ENCODE data around the gene MYPOP.

Gene MYPOP

GRCh38 chr19:45917421-45918091, 15.1 kb upstream of the MYPOP start:
- no peak for TF ChIP-seq CTCF (IDR thresholded peaks at IDR 0.05; ENCODE audit: borderline replicate concordance, extremely low read depth, low read length, poor library complexity, severe bottlenecking)
- TF ChIP-seq EZH2 (IDR thresholded peaks at IDR 0.05; ENCODE audit: borderline replicate concordance, low read depth, low read length, severe bottlenecking) = no peak
- H3K27ac ChIP-seq (ENCODE audit: low read length) = no peak overlapping the region
- ATAC-seq (ENCODE audit: insufficient read depth, low read depth) = peak; percentile 87

GRCh38 chr19:45913874-45914830, 11.7 kb upstream of the MYPOP start, which contains the start of gene NANOS2:
TSS of gene NANOS2 (minus strand) at chr19:45914778. CDS start at chr19:45914693, 85 bp downstream.
- Histone ChIP-seq H3K4me2 (ENCODE audit: insufficient read depth, low read length) (no peak within 1 kb of the TSS), H3K36me3 (ENCODE audit: insufficient read depth, low read length) (no peaks in the 10 kb centered on the region), H3K4me3 (ENCODE audit: low read depth in 1 of 2, low read length in 2 of 2) (no peak within 1 kb of the TSS), H3K27ac (ENCODE audit: low read length) (no peak within 1 kb of the TSS), H3K79me2 (ENCODE audit: insufficient read depth, low read length) (no peaks in the 10 kb centered on the region), H3K9ac (ENCODE audit: low read depth, low read length) (no peak within 1 kb of the TSS), H3K9me3 (ENCODE audit: insufficient read depth, low read length, severe bottlenecking) (no peaks in the 10 kb centered on the region), H4K20me1 (ENCODE audit: insufficient read depth, low read length) (no peaks in the 10 kb centered on the region), H2AFZ (ENCODE audit: low read depth, low read length) (no peak within 1 kb of the TSS), H3K4me1 (ENCODE audit: insufficient read depth, low read length) (peaks cover 24% of the 10 kb centered on the region), H3K27me3 (ENCODE audit: insufficient read depth, low read length, poor library complexity) (no peaks in the 10 kb centered on the region)
- ATAC-seq (ENCODE audit: insufficient read depth, low read depth) (no peak), DNase-seq (no peak)
- TF ChIP-seq EZH2 (IDR thresholded peaks at IDR 0.05; ENCODE audit: borderline replicate concordance, low read depth, low read length, severe bottlenecking) (no peak), CTCF (IDR thresholded peaks at IDR 0.05; ENCODE audit: borderline replicate concordance, extremely low read depth, low read length, poor library complexity, severe bottlenecking) (peak; percentile 18)

More at GRCh38 chr19:45917421-45918091, 15.1 kb upstream of the MYPOP start:
- no peaks in the 10 kb centered on the region for H3K27me3 ChIP-seq (ENCODE audit: insufficient read depth, low read length, poor library complexity)
- H3K9me3 ChIP-seq (ENCODE audit: insufficient read depth, low read length, severe bottlenecking) = no peaks in the 10 kb centered on the region
- H4K20me1 ChIP-seq (ENCODE audit: insufficient read depth, low read length) = no peaks in the 10 kb centered on the region
- no peak overlapping the region for H2AFZ ChIP-seq (ENCODE audit: low read depth, low read length)
- no peaks in the 10 kb centered on the region for H3K79me2 ChIP-seq (ENCODE audit: insufficient read depth, low read length)
- H3K4me1 ChIP-seq (ENCODE audit: insufficient read depth, low read length) = peaks cover 24% of the 10 kb centered on the region
- DNase-seq = peak; percentile 14
- H3K4me3 ChIP-seq (ENCODE audit: low read depth in 1 of 2, low read length in 2 of 2) = no peak overlapping the region
- no peak overlapping the region for H3K9ac ChIP-seq (ENCODE audit: low read depth, low read length)
- H3K36me3 ChIP-seq (ENCODE audit: insufficient read depth, low read length) = no peaks in the 10 kb centered on the region
- no peak overlapping the region for H3K4me2 ChIP-seq (ENCODE audit: insufficient read depth, low read length)

GRCh38 chr19:45911291-45911690, 8.9 kb upstream of the MYPOP start:
- Histone ChIP-seq H3K4me3 (ENCODE audit: low read depth in 1 of 2, low read length in 2 of 2) (no peak overlapping the region), H3K27ac (ENCODE audit: low read length) (no peak overlapping the region), H3K4me1 (ENCODE audit: insufficient read depth, low read length) (peaks cover under 1% of the 10 kb centered on the region; the same call in 1 of the 2 replicates), H3K4me2 (ENCODE audit: insufficient read depth, low read length) (no peak overlapping the region), H3K36me3 (ENCODE audit: insufficient read depth, low read length) (no peaks in the 10 kb centered on the region), H3K79me2 (ENCODE audit: insufficient read depth, low read length) (no peaks in the 10 kb centered on the region), H3K9ac (ENCODE audit: low read depth, low read length) (no peak overlapping the region), H4K20me1 (ENCODE audit: insufficient read depth, low read length) (no peaks in the 10 kb centered on the region), H3K27me3 (ENCODE audit: insufficient read depth, low read length, poor library complexity) (no peaks in the 10 kb centered on the region), H3K9me3 (ENCODE audit: insufficient read depth, low read length, severe bottlenecking) (no peaks in the 10 kb centered on the region), H2AFZ (ENCODE audit: low read depth, low read length) (no peak overlapping the region)
- no peak for TF ChIP-seq EZH2 (IDR thresholded peaks at IDR 0.05; ENCODE audit: borderline replicate concordance, low read depth, low read length, severe bottlenecking)
- no peak for TF ChIP-seq CTCF (IDR thresholded peaks at IDR 0.05; ENCODE audit: borderline replicate concordance, extremely low read depth, low read length, poor library complexity, severe bottlenecking)
- ATAC-seq (ENCODE audit: insufficient read depth, low read depth) = no peak
- DNase-seq = no peak

All from DND-41 (cell line).